Trophoblast cell (in vitro differentiated cells and primary cell): Measurements from ENCODE around the gene KLK10.

Source experiments
- DNase-seq, 2 donors: peaks; one replicate each; pipeline ENCODE4 v3.0.0-alpha.2; 2016
- H2AFZ ChIP-seq: 2 replicates; pipeline ENCODE4 v1.6.1; 2013; ENCODE audit warnings: low read length, moderate library complexity, mild to moderate bottlenecking; ENCODE audit not compliant: insufficient read depth, poor library complexity
- H2AK5ac ChIP-seq: 2 replicates; pipeline ENCODE4 v1.6.1; 2013; ENCODE audit warnings: mild to moderate bottlenecking, low read length
- H2BK120ac ChIP-seq: 2 replicates; pipeline ENCODE4 v1.6.1; 2013; ENCODE audit warnings: low read length, mild to moderate bottlenecking, moderate library complexity; ENCODE audit not compliant: insufficient read depth, poor library complexity
- H2BK12ac ChIP-seq: 2 replicates; pipeline ENCODE4 v1.6.1; 2013; ENCODE audit warnings: mild to moderate bottlenecking, low read length, moderate library complexity
- H2BK5ac ChIP-seq: 2 replicates; pipeline ENCODE4 v1.6.1; 2013; ENCODE audit warnings: low read length, low read depth, moderate library complexity, mild to moderate bottlenecking; ENCODE audit not compliant: poor library complexity
- H3K14ac ChIP-seq: 2 replicates; pipeline ENCODE4 v1.6.1; 2013; ENCODE audit warnings: mild to moderate bottlenecking, low read length
- H3K18ac ChIP-seq: 2 replicates; pipeline ENCODE4 v1.6.1; 2013; ENCODE audit warnings: mild to moderate bottlenecking, low read length
- H3K23ac ChIP-seq: 2 replicates; pipeline ENCODE4 v1.6.1; 2013; ENCODE audit warnings: low read length
- H3K27ac ChIP-seq: 2 replicates; pipeline ENCODE4 v1.5.1; 2013; ENCODE audit warnings: low read depth, mild to moderate bottlenecking, inconsistent platforms, low read length, moderate library complexity
- H3K27me3 ChIP-seq: 2 replicates; pipeline ENCODE4 v1.6.1; 2013; ENCODE audit warnings: inconsistent platforms, mild to moderate bottlenecking, low read length, moderate library complexity; ENCODE audit not compliant: insufficient read depth
- H3K36me3 ChIP-seq, 2 experiments: 1 replicate in 1 of 2; 2 replicates in 1 of 2; pipeline ENCODE4 v1.6.1; 2013; ENCODE audit warnings: low read length in 2 of 2, mild to moderate bottlenecking in 2 of 2, moderate library complexity in 1 of 2; ENCODE audit not compliant: insufficient read depth in 2 of 2, control insufficient read depth in 1 of 2
- H3K4ac ChIP-seq: 2 replicates; pipeline ENCODE4 v1.6.1; 2013; ENCODE audit warnings: low read depth, mild to moderate bottlenecking, low read length, moderate library complexity
- H3K4me1 ChIP-seq, 2 experiments: 1 replicate in 1 of 2; 2 replicates in 1 of 2; pipeline ENCODE4 v1.6.1; 2013; ENCODE audit warnings: low read length in 2 of 2, mild to moderate bottlenecking in 2 of 2, moderate library complexity in 1 of 2; ENCODE audit not compliant: insufficient read depth in 2 of 2, control insufficient read depth in 1 of 2
- H3K4me2 ChIP-seq: 2 replicates; pipeline ENCODE4 v1.6.1; 2013; ENCODE audit warnings: inconsistent platforms, mild to moderate bottlenecking, low read length, moderate library complexity
- H3K4me3 ChIP-seq: 2 replicates; pipeline ENCODE4 v1.5.1; 2013; ENCODE audit warnings: mild to moderate bottlenecking, low read depth, low read length, inconsistent platforms
- H3K79me1 ChIP-seq: one replicate; pipeline ENCODE4 v1.6.1; 2013; ENCODE audit warnings: low read length
- H3K79me2 ChIP-seq: 2 replicates; pipeline ENCODE4 v1.6.1; 2013; ENCODE audit warnings: low read length, mild to moderate bottlenecking; ENCODE audit not compliant: control insufficient read depth, insufficient read depth, poor library complexity
- H3K9ac ChIP-seq: 2 replicates; pipeline ENCODE4 v1.6.1; 2013; ENCODE audit warnings: mild to moderate bottlenecking, low read length
- H3K9me3 ChIP-seq: 2 replicates; pipeline ENCODE4 v1.6.1; 2013; ENCODE audit warnings: low read depth, mild to moderate bottlenecking, control low read depth, inconsistent platforms, low read length; ENCODE audit not compliant: insufficient read depth
- H4K12ac ChIP-seq: 2 replicates; pipeline ENCODE4 v1.6.1; 2013; ENCODE audit warnings: low read depth, mild to moderate bottlenecking, low read length, moderate library complexity
- H4K8ac ChIP-seq: 2 replicates; pipeline ENCODE4 v1.6.1; 2013; ENCODE audit warnings: low read depth, mild to moderate bottlenecking, low read length, moderate library complexity
- H4K91ac ChIP-seq: one replicate; pipeline ENCODE4 v1.6.1; 2013; ENCODE audit warnings: low read depth, mild to moderate bottlenecking, low read length, moderate library complexity
- WGBS: extraction: QIAGEN DNeasy Blood & Tissue Kit; methylation state at CpG from one replicate; pipeline ENCODE4 v1.1.7; 2013; ENCODE audit warnings: missing lambda C conversion rate; ENCODE audit not compliant: insufficient read length, insufficient coverage; ENCODE audit errors: extremely low coverage; 5-methylcytosine and 5-hydroxymethylcytosine counted together

Gene KLK10

DNA sequence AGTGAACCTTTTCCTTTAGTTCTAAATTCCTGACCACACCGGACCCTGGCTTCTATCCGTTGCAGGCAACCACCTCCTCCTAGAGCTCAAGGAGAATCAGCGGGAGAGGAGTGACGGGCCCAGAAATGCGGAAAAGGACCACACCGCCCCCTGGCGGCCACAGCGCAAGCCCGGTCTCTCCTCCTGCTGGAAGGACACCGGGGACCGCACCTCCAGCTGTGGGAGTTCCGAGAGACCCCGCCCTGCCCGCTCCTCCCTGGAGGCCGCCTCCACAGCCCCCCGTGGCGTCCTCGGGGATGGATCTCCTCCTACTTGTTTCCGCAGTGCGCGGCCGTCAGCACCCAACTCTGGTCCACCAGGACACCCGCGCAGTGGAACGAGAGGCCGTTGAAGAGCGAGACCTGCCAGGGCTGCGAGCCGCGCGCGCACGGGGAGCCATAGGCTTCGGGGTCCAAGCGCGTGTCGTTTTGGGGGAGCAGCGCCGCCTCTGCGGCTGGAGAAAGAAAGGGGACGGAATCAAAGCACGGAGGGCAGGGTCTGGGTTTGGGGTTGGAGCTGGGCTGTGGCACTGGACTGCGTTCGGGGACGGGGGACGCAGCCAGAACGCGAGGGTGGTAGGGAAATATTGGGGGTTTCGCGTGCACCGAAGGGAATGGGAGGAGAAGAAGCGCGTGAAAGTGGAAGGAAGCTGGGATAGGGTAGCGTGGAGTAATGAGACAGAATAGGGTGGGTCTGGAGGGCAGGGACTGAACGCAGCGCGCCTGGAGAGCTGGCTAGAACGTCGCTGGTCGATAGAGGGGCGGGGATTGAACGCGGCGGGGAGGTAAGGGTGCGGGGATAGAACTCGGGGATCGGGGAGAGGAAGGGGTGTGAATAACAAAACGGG, 2.5 kb downstream of the KLK10 start:
- Histone ChIP-seq H3K18ac (peak overlapping the region; percentile 20), H3K27ac (no peak overlapping the region), H3K79me2 (no peaks in the 10 kb centered on the region), H3K79me1 (no peaks in the 10 kb centered on the region), H3K14ac (peak overlapping the region; percentile 34), H2BK5ac (no peak overlapping the region), H3K27me3 (peaks cover 19% of the 10 kb centered on the region), H2AFZ (peak overlapping the region; percentile 33), H2BK12ac (no peak overlapping the region), H2AK5ac (no peak overlapping the region), H3K23ac (no peak overlapping the region), H3K4me3 (peak overlapping the region; percentile 56), H3K9me3 (no peaks in the 10 kb centered on the region), H4K91ac (no peak overlapping the region), H3K4me1 (peaks cover 7 to 8% of the 10 kb centered on the region in 2 experiments), H3K36me3 (no peaks in the 10 kb centered on the region), H2BK120ac (no peak overlapping the region), H4K8ac (peak overlapping the region; percentile 36), H3K9ac (no peak overlapping the region), H3K4ac (no peak overlapping the region), H3K4me2 (peak overlapping the region; percentile 61), H4K12ac (peak overlapping the region; percentile 39)
- DNase-seq = peak in 1 of 2 donors; percentile 26
- WGBS = no CpG with 5 or more reads among the region's 68 CpGs

DNA sequence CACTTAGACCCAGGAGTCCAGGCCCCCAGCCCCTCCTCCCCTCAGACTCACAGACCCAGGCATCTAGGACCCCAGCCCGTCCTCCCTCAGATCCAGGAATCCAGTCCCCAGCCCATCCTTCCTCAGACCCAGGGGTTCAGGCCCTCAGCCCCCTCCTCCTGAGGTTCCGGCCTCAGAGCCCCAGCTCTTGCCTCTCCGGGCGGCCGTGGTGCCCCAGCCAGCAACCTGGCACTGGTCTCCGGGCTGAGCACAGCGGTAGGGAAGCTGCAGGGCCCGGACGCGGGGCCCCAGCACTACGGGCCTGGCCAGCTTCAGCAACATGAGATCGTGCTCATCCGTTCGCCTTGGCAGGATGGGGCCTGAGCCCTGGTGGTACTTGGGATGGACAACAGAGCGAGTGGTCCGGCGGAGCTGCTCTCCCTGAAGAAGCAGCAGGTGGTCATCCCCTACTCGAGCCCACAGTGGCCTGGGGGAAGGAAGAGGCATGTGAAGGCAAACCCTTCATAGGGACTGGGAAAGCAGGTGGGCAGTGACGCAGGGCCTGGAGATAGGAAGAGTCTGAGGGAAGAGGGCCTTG, 3.7 kb downstream of the KLK10 start:
- peaks cover 19% of the 10 kb centered on the region for H3K27me3 ChIP-seq
- WGBS = no CpG with 5 or more reads among the region's 19 CpGs
- no peaks in the 10 kb centered on the region for H3K9me3 ChIP-seq
- no peaks in the 10 kb centered on the region for H3K36me3 ChIP-seq
- H3K9ac ChIP-seq = no peak overlapping the region
- no peak overlapping the region for H2BK12ac ChIP-seq
- peaks cover 7 to 8% of the 10 kb centered on the region in 2 experiments for H3K4me1 ChIP-seq
- no peak overlapping the region for H2BK120ac ChIP-seq
- H3K18ac ChIP-seq = no peak overlapping the region
- H3K4ac ChIP-seq = no peak overlapping the region
- H3K14ac ChIP-seq = no peak overlapping the region
- H3K23ac ChIP-seq = no peak overlapping the region
- no peak overlapping the region for H2AFZ ChIP-seq
- H2BK5ac ChIP-seq = no peak overlapping the region
- no peak overlapping the region for H4K8ac ChIP-seq
- no peak overlapping the region for H3K4me3 ChIP-seq
- no peak for DNase-seq
- H3K4me2 ChIP-seq = no peak overlapping the region
- no peak overlapping the region for H3K27ac ChIP-seq
- H3K79me2 ChIP-seq = no peaks in the 10 kb centered on the region
- no peak overlapping the region for H2AK5ac ChIP-seq
- no peak overlapping the region for H4K12ac ChIP-seq
- no peak overlapping the region for H4K91ac ChIP-seq
- no peaks in the 10 kb centered on the region for H3K79me1 ChIP-seq

DNA sequence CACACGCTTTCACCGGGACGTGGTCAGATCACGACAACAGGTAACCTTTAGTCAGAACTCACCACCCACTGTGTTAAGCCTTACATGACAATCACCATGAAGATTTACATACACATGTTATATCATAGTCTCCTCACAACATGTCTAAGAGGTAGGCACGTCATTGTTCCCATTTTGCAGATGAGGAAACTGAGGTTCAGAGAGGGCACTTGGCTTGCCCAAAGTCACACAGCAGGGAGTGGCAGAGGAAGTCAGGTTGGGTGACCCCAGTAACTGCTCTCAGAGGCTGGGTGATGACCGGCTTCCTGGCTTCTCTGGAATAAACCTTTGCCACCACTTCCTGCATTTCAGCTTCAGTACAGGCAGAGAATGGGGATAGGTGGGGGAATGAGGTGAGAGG, 5.3 kb downstream of the KLK10 start:
- no peak overlapping the region for H3K9ac ChIP-seq
- H3K14ac ChIP-seq = no peak overlapping the region
- H3K9me3 ChIP-seq = no peaks in the 10 kb centered on the region
- H3K18ac ChIP-seq = no peak overlapping the region
- H3K4ac ChIP-seq = no peak overlapping the region
- H3K23ac ChIP-seq = no peak overlapping the region
- no peaks in the 10 kb centered on the region for H3K36me3 ChIP-seq
- no peak overlapping the region for H2AFZ ChIP-seq
- no peak overlapping the region for H2BK12ac ChIP-seq
- no peak overlapping the region for H3K4me2 ChIP-seq
- H4K91ac ChIP-seq = no peak overlapping the region
- peaks cover 13% of the 10 kb centered on the region for H3K27me3 ChIP-seq
- no peak overlapping the region for H3K27ac ChIP-seq
- DNase-seq = no peak
- H3K4me1 ChIP-seq = peaks cover 7 to 8% of the 10 kb centered on the region in 2 experiments
- H3K4me3 ChIP-seq = no peak overlapping the region
- WGBS = no CpG with 5 or more reads among the region's 6 CpGs
- H2BK5ac ChIP-seq = no peak overlapping the region
- no peak overlapping the region for H2AK5ac ChIP-seq
- no peak overlapping the region for H2BK120ac ChIP-seq
- H4K8ac ChIP-seq = no peak overlapping the region
- no peaks in the 10 kb centered on the region for H3K79me1 ChIP-seq
- no peaks in the 10 kb centered on the region for H3K79me2 ChIP-seq
- no peak overlapping the region for H4K12ac ChIP-seq

DNA sequence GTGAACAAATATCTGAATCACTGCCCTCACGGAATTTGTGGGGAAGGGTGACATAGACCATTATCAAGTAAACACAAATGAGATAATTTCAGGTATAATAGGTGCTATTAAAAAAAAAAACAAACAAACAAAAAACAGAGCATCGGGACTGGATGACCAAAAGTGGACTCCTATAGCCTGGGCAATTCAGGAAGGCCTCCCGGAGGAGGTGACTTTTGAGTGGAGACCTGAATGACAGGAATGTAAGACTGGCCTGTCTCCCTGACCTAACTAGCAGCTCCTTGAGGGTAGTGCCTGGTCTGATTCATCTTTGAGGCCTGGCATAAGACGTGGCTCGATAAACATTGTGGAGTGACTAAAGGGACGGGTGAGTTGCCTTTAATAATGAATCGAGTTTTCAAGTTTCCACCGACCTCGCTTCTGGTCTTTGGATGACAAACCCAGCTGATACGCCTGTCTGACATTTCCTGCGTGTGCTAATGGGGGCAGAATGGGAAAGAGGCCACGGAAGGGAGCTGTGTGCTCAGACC, 6.8 kb downstream of the KLK10 start:
- Histone ChIP-seq H3K4me2 (no peak overlapping the region), H2BK120ac (no peak overlapping the region), H3K79me1 (no peaks in the 10 kb centered on the region), H3K9ac (no peak overlapping the region), H4K91ac (no peak overlapping the region), H3K27ac (no peak overlapping the region), H3K79me2 (no peaks in the 10 kb centered on the region), H4K12ac (no peak overlapping the region), H3K4me1 (peaks cover 5 to 7% of the 10 kb centered on the region in 2 experiments), H4K8ac (no peak overlapping the region), H3K36me3 (no peaks in the 10 kb centered on the region), H3K9me3 (peaks cover 3% of the 10 kb centered on the region), H2BK12ac (no peak overlapping the region), H3K4ac (no peak overlapping the region), H2AK5ac (no peak overlapping the region), H3K27me3 (peaks cover 5% of the 10 kb centered on the region), H2BK5ac (no peak overlapping the region), H3K14ac (no peak overlapping the region), H3K18ac (no peak overlapping the region), H3K4me3 (no peak overlapping the region), H3K23ac (no peak overlapping the region), H2AFZ (no peak overlapping the region)
- no CpG with 5 or more reads among the region's 12 CpGs for WGBS
- DNase-seq = no peak
